HUDEP-2 (cell line): ENCODE results near the gene ARHGAP6.
A peak's percentile ranks its signal among the peaks of the same experiment; 100 is the strongest.

Experiments
- DNase-seq, 76 experiments: peaks; one replicate each; lab custom pipeline; 2025; ENCODE audit not compliant: unreplicated experiment in 76 of 76; lab: John Stamatoyannopoulos, UW

Gene ARHGAP6

GRCh38 chrX:11407331-11408108 lies 258.2 kb downstream of the ARHGAP6 start:
- DNase-seq, result no peak

GRCh38 chrX:11406109-11406765 lies 259.5 kb downstream of the ARHGAP6 start:
- no peak for DNase-seq

GRCh38 chrX:11403631-11404030 lies 262.1 kb downstream of the ARHGAP6 start:
- DNase-seq, result no peak

GRCh38 chrX:11401966-11402365 lies 263.8 kb downstream of the ARHGAP6 start:
- no peak for DNase-seq

- no peak for DNase-seq
Measured at GRCh38 chrX:11399489-11400094, 266.1 kb downstream of the ARHGAP6 start.

- no peak for DNase-seq
Measured at GRCh38 chrX:11398785-11399184, 266.9 kb downstream of the ARHGAP6 start.

GRCh38 chrX:11398139-11398538 lies 267.6 kb downstream of the ARHGAP6 start:
- no peak for DNase-seq

GRCh38 chrX:11397680-11398079 lies 268.0 kb downstream of the ARHGAP6 start:
- DNase-seq, result no peak

- no peak for DNase-seq
Measured at GRCh38 chrX:11395859-11396258, 269.9 kb downstream of the ARHGAP6 start.

- DNase-seq, result no peak
Measured at GRCh38 chrX:11393949-11394654, 271.6 kb downstream of the ARHGAP6 start.

GRCh38 chrX:11386812-11387211 lies 278.9 kb downstream of the ARHGAP6 start:
- no peak for DNase-seq

GRCh38 chrX:11386001-11386523 lies 279.7 kb downstream of the ARHGAP6 start:
- DNase-seq, result no peak

GRCh38 chrX:11382930-11383329 lies 282.8 kb downstream of the ARHGAP6 start:
- DNase-seq, result no peak

- DNase-seq, result peak in 37 of 76 experiments; percentile 0 to 58 (median 16)
Measured at GRCh38 chrX:11381464-11381863, 284.3 kb downstream of the ARHGAP6 start.

GRCh38 chrX:11380187-11380844 lies 285.4 kb downstream of the ARHGAP6 start:
- DNase-seq, result no peak

GRCh38 chrX:11376163-11376562 lies 289.6 kb downstream of the ARHGAP6 start:
- DNase-seq, result no peak

- DNase-seq, result peak in 54 of 76 experiments; percentile 0 to 74 (median 14)
Measured at GRCh38 chrX:11375614-11376119, 290.1 kb downstream of the ARHGAP6 start.

- no peak for DNase-seq
Measured at GRCh38 chrX:11374570-11374969, 291.1 kb downstream of the ARHGAP6 start.

GRCh38 chrX:11371106-11371505 lies 294.6 kb downstream of the ARHGAP6 start:
- no peak for DNase-seq
